DLD1 (cell line): Measurements from ENCODE around the gene MDK.

Source experiments
- in situ Hi-C: cut with HindIII; loops from 2 replicates; pipeline ENCODE4 v1.10.0; 2017; ENCODE audit warnings: low sequenced_read_pairs

Gene MDK

GRCh38 chr11:46381819-46382645, 563 bp downstream of the MDK start:
- in situ Hi-C loops: no loop called here

- in situ Hi-C loops: no loop called here
These were observed 1.4 kb downstream of the MDK start for GRCh38 chr11:46382646-46383403.

- in situ Hi-C loops: no loop called here
These were observed 1.9 kb downstream of the MDK start for GRCh38 chr11:46383404-46383758.

GRCh38 chr11:46383974-46384701, 2.7 kb downstream of the MDK start:
- in situ Hi-C loops: no loop called here

GRCh38 chr11:46385169-46386004, 3.9 kb downstream of the MDK start:
- in situ Hi-C loops: no loop called here

GRCh38 chr11:46386005-46386578, 4.6 kb downstream of the MDK start:
- in situ Hi-C loops: no loop called here

GRCh38 chr11:46386674-46387073, 5.2 kb downstream of the MDK start:
- in situ Hi-C loops: no loop called here

GRCh38 chr11:46387456-46387855, 6.0 kb downstream of the MDK start:
- in situ Hi-C loops: no loop called here

GRCh38 chr11:46387919-46388618, 6.6 kb downstream of the MDK start:
- in situ Hi-C loops: no loop called here

- in situ Hi-C loops: no loop called here
These were observed 7.4 kb downstream of the MDK start for GRCh38 chr11:46388619-46389449.

GRCh38 chr11:46389450-46390330, 8.2 kb downstream of the MDK start:
- in situ Hi-C loops: no loop called here

- in situ Hi-C loops: no loop called here
These were observed 9.1 kb downstream of the MDK start for GRCh38 chr11:46390331-46391171.

- in situ Hi-C loops: no loop called here
These were observed 9.7 kb downstream of the MDK start for GRCh38 chr11:46391186-46391577.

GRCh38 chr11:46391578-46392420, 10.3 kb downstream of the MDK start, which contains the start of gene CHRM4:
TSS of gene CHRM4 (minus strand) at chr11:46391776. CDS start at chr11:46386557, 5,219 bp downstream.
- in situ Hi-C loops: no loop called here

GRCh38 chr11:46392421-46393230, 11.2 kb downstream of the MDK start:
- in situ Hi-C loops: no loop called here
